Pulmonary artery endothelial cell (primary cell): ENCODE results near the gene GLRA1. TPM values are rescaled to one million over a fixed set of nuclear protein-coding genes. Genes with fewer than 3 reads are reported as not detected.
"Not testable (repeated sequence)": the region's sequence is repeated elsewhere in the genome, so short reads cannot be mapped to it uniquely, and the experiment has no call there.

ENCODE experiments used
- DNase-seq: peaks from one replicate; pipeline ENCODE4 v3.0.0-alpha.2; 2011; ENCODE audit warnings: low read depth, low spot score
- total RNA-seq: library from RNA; depleted of rRNA; stranded (reverse); fragments of >200 nt; gene quantifications from 2 replicates; pipeline ENCODE4 v1.2.3, GENCODE V29; 2014

The GLRA1 gene
- total RNA-seq, 1 donor from 2014 or later: not detected

DNA sequence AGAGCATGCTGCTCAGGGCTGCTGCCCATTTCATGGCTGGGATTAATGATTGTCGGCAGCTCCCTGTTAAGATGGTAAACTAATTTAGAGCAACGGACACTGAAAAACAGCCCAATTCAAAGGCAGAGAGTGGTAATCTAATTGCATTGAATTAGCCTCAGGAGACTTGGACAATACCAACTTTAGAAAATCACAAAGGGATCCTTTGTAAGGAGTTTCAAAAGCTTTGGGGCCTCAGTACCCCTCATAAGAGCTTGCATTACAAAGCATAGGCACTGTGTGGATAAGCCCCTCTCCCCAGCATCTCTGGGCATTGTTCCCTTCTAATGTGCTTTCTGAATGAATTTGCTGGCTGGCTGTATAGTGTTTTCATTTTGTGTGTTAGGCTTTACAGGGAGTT is 6.7 kb downstream of the GLRA1 start:
- DNase-seq: no peak

DNA sequence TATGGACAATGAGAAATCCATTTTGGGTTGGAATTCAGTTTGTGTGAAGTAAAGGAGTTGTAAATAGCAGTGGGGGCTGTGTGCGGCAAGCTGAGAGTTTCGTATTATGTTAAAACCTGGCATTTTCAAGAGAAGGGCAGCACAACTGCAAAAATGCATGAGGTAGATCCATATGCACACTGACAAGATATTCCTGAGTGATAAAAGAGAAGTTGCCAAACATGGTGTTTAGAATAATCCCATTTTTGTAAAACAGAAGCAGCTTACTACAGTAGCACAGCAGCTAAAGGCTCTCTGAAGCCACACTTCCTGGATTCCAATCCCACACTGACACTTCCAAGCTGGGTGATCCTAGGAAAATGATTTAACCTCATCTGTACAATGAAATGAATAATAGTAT is 11.2 kb downstream of the GLRA1 start:
- DNase-seq: no peak

DNA sequence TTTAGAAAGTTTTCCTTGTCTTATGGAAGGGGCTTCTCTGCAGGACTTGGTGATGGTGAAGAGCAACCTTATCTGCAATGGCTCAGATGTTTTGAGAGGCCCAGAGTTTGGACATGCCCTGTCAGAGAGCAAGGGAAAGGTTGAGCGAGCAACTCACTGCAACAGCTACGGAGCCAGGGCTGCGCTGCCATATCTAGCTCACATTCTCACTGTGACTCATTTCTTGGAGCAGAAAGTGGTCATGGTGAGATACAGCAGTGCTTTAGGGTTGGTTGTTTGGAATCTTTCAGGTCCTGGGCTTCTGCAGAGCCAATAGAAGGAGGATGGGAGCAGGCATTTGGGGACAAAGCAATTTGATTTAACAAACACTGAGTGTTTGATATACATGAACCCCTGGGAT is 12.3 kb downstream of the GLRA1 start:
- DNase-seq: no peak

DNA sequence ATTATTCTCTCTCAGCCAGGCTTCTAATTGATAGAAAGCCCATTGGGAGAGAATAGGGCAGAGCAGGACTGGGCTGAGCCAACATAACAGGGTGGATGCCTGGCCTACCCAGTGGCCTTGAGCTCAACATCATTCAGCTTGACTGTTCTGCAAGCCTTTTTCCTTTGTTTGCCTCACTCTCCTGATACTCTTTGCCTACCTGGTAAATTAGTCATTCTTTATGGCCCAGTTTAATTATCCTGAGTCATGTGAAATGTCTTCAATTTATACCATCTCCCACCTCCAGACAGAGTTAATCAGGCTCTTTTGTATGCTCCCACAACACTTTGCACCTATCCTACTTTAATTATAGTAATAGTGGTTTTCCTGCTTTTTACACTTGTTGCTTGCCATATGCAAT is 13.6 kb downstream of the GLRA1 start:
- DNase-seq: no peak

DNA sequence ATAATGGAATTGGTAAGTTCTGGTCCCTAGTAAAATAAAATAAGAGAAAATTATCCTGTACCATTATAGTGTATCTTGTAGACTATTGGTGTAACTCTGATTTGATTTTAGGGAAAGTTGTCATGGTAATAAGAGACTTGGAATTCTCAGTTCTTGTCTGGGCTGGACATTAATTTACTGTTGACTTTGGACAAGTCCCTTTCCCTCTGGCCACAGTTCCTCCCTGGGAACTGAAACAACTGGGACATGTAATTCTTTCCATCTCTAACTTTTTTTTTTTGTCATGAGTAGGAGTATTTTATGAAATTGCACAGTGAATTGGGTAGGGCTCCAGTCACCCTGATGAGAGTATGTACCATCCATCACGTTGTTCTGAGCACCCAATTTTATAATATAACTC is 15.0 kb downstream of the GLRA1 start:
- DNase-seq: no peak

DNA sequence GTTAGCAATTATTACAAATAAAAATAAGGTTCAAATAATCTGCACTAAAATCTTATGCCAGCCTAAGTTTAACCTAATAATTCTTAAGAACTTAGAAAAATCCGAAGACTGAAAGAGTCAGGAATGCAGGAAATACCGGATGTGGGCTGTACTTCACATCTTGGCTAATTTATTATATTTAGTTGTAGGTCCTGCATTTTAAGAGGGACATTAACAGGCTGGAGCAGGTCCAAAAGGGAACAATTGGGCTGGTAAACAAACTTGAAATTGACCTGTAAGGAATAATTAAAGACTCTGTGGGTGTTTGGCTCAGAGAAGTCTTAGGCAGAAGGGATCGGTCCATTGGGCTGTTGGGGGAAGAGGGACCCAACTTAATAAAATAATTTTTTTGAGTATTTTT is 18.4 kb downstream of the GLRA1 start:
- no peak for DNase-seq

DNA sequence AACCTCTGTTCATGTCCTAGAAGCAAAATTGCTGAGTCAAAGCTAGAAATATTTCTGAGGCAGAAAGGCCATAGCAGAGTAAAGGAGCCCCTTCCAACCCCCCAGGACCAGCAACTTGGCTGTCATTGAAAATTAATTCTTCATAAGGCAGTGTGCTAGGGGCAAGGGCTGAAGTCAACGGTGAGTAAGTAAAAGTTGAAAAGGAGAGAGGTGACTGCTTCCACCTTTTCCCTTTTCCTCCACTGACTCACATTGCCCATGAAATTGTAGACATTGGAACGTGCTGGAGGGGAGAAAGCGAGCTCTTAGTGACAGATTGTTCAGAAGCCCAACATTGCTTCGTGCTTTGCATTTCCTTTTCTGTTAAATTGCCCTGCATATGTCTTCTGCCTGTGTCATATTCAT is 19.1 kb downstream of the GLRA1 start:
- no peak for DNase-seq

DNA sequence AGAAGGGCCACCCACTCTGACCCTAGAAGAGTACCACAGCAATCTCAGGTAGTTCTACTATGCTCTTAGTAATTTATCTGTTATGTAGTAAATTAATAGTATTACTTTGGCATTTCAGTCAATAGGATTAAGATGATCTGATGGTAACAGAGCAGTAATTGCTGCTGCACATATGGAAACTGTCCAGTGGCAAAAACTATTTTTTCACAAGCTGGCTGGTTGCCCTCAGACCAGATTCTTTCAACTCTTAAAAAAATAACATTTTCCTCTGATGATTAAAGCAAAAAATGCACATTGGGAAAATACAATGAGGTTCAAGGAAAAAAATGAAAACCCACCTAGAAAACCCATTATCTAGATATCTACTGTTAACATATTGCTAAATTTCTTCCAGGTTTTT is 19.7 kb downstream of the GLRA1 start:
- DNase-seq: no peak

DNA sequence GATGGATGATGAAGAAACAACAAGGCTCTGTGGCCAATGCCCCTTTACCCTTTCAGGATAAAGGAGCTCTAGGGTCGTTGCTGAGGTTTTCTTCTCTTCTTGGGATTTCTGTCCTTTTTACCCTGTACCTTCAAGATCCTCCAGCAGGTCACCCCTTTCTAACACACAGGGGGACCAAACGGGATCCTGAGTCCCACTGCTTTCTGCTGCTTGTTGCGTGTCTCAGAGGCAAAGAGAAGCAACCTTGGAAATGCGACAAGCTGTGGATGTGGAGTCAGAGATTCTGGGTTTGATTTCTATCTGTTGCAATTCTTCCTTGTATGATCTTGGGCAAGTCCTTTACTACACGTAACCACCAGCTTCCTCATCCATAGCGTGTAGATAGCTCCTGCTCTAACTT is 20.5 kb downstream of the GLRA1 start:
- no peak for DNase-seq

DNA sequence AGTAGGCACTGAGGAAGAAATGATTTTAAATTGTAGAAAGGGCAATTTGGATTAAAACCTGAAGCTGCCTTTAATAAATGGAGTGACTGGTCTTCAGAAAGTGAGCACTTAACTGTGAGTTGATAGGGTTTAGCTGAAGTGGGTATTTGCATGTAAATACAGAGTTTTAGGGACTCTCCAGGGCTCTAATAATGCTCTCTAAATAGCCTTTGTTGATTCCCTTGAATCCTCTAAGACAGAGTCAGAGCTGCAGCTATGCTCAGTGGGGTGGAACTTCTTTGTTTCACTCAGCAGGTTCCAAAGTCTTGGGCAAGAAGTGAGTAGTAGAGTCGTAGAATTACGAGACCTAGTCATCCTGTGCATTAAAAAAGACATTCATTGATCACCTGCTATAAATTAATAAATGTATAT is 21.4 kb downstream of the GLRA1 start:
- no peak for DNase-seq

DNA sequence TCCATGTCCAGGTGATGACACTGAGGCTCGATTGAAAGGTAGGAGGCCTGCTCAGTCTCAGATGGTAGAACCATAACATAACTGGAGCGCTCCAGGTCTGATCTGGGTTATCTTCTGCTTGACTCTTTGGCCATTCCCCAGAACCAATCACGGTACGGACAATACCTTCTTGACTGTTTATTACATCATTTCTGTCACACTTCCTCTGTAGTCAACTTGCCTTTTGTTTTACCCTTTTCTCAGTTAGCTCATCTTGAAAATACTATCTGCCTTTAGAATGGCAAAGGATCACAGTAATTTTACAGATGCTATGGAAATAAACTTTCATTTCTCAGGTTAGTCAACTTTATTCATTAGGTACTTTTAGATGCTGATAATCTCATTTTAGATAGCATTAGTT is 22.4 kb downstream of the GLRA1 start:
- no peak for DNase-seq

DNA sequence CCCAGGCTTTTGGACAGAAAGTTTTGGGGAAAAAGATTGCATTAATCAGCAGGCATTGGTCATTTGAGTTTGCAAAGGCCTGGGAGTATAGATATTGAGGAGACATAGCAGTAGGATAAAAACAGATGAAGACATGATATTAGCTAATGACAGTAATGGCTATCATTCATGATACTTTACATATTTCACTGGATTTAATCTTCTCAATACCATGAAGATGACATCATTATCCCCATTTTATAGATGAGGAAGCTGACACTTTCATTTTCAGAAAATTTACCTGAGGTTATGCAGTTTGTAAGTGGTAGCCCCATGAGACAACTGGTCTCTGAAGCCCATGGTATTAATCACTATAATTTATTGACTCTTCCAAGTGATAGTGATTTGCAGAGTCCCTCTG is 23.0 kb downstream of the GLRA1 start:
- no peak for DNase-seq

DNA sequence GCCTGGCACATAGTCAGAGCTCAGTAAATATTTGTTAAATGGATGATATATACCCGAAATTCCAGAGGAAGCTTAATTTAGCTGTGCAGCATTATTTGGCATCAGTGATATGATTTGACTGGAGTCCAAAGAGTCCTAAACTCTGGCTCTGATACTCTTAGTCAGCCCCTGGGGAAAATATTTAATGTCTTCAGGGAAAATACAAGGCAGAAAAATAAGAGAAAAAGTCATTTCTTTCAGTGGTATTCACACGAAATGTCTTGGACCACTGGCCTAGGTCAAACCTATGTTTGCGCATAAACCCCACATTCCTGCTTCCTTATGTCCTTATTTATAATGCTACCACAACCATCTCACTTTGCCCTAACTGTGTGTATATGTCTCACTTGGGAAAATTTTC is 23.8 kb downstream of the GLRA1 start:
- DNase-seq: no peak

DNA sequence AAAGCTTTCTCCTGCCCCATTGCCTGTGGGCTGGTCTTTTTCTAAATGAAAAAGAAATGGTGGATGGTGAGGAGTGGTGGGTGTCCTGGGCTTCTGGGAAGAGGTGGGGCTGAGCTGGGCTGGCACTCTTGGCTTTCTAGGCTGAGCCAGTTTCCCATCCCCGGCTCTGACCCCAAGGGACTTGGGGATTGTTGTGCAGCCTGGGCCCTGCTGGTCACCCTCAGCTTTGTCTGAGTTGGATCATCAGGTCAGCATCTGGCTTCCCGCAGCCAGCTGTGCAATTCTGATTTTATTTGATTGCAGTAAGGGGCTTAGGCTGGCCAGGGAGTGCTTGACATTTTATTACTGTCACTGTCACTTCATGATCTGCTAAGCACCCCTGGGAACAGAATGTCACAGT is 25.3 kb downstream of the GLRA1 start:
- no peak for DNase-seq

DNA sequence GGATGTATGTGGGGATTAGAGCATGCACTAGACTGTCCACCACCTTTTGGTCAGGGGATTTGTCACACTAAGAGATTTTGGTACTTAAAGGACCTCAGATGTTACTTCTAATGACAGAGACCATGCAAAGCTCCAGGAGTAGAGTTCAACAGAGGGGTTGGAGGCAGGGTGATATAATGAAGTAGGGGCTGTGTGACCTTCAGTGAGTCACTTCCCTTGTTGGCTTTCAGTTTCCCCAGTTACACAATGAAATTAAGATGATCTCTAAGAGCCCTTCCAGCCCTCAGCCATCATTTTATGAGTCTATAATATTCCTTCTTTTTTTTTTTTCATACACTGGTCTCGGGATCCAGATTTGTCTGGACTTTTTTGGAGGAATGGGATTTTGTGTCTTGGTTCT is 26.8 kb downstream of the GLRA1 start:
- no peak for DNase-seq

DNA sequence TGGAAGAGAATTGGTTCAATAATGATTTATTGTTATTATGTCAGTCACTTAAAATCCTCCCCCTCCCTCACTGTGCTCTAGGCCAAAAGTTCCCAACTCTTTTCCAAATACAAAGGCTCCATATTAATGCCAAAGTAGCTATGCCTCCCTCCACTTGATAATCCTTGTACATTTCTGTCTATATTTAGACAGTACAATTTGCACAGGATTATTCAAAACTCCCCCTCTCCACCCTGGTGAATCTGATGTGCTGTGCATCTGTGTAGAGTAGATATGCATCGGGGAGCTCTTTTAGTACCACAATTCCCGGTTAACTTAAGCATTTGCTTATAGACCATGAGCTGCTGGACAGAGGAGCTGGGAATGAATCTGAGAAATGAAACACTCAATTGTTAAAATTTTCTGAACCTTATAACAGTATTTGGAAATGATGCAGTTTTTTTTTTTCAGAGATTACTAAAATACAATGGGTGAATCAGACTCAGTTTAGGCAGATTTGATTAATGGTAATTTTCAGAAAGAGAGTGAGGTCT is 27.6 kb downstream of the GLRA1 start:
- no peak for DNase-seq

DNA sequence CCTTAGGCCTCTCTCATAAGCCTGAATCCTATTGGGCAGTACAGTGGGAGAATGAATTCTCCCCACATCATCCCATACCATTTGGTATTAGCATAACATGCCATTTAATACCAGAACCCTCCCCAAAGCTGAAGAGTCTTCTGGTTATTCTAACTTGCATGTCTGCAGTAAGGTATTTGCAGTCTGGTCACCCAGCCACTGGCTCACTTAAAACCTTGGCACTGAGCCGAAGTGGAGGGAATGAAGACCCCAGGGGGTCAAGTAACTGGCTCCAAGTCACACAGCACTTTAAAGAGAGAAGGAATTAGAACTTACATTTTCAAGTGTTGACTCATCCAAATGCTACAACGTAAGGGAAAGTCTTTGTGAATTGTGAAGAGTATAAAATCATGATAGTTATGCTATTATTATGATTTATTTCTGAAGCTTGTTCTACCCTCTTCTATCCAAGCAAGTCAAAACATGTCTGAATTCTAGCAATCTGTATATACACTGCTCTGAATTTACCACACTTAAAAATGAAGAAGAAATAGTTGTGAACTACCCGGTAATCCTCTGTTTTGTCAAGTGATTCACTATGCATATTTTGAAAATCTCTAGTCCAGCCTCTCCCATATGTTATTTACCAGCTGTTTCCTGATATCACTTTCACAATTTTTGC is 28.5 kb downstream of the GLRA1 start:
- DNase-seq: no peak

DNA sequence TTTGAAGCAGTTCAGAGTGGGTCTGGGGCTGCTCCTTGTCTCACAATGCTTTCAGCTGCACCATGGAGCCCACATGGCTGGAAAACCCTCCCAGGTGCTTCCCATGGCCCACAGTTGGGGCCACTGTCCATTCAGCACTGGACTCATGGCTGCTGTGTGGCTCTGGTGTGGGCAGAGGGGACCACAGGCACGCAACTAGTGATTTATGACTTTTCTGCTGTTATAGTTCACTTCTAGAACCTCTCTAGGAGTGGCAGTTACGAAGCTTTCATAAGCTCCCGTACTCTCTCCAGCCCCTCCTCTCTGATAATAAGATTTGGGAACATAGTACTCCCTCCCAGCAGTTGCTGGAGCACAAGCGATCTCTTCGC is 29.0 kb downstream of the GLRA1 start:
- no peak for DNase-seq

DNA sequence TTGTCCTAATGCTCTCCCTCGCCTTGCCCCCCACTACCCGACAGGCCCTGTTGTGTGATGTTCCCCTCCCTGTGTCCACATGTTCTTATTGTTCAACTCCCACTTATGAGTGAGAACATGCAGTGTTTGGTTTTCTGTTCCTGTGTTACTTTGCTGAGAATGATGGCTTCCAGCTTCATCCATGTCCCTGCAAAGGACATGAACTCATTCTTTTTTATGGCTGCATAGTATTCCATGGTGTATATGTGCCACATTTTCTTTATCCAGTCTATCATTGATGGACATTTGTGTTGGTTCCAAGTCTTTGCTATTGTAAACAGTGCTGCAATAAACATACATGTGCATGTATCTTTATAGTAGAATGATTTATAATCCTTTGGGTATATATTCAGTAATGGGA is 31.2 kb downstream of the GLRA1 start:
- DNase-seq: not testable (repeated sequence)

DNA sequence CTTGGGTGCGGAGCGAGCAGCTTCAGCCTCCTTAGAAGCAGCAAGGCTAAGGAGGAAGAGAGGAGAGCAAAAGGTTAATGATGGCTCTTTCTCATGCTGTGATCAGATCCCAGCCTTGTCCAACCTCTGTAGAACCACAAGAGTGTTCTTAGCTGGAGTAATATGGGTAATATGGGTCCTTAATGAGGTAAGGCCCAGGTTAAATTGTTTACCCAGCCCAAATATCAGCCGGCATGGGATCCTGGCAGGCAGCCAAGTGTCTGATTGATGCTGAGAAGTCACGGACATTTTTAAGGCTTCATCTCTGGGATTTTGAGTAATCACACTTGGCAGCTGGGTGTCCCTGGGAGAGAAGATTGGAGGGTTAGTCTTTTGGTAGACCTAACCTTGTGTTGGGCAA is 32.3 kb downstream of the GLRA1 start:
- DNase-seq: no peak

DNA sequence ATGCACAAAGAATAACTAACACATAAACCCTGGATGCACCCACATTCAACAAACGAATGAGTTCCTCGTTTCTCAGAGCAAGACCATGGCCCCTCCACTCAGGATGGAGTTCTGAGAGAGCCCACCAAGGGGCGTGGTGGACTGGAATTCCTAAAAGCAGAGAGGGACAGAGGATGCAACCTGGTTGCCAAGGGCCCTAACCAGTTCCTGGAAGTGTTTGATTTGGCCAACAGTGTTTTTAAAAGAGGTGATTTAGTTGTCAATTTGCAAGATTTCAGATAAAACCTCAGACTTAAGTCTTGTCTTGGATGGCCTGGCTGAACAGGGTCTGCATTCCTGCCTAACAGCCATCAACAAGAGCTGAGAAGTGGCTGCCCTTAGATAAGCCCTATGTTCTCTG is 34.4 kb downstream of the GLRA1 start:
- DNase-seq: no peak

DNA sequence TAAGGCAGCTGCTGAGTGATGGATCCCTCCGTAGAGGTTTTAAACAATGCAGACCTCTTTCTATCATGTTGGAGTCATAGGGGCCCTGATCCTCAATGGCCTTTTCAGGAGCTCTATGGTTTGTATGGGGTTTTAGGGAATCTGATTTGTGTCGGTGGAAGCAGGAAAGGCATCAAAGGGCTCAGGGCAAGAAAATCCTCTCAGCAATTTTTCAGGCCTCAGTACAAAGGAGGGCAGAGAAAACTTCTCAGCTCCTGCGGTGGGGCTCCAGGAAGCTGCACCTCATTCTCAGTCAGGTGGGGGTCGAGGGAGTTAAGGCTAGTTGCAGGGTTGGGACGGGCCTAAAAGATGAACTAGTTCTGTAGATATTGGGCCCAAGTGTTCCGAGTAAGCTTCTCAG is 35.0 kb downstream of the GLRA1 start:
- DNase-seq: no peak

DNA sequence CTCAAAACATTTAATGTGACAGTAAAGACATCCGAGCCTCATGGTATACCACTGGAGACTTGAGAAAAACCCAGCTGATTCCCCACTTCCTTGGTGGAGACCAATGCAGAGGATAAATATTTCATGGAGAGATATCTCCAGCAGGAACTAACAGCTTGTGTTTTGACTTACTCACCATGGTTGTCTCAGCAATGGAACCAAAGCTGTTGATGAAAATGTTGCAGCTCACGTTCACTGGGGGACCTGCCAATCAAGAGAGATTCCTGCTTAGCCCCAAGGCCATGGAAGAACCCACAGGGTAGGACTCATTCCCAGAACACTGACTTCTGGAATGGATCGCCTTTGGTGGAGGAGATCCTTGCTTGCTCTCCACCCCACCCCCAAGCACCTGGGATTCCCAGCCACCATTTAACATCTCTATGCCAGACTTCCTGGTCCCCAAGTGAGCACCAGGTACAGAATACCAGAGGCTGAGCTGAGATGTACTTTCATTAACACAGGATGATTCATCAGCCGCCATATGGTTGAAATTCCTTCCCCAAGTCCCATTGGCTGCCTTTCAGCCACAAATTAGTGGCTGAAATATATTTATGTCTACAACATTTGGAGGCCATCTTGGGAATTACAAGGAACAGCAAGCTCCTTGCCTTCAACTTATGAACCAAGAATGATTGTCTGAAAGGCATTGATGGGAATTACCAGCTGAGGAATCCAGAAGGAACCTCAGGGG is 37.9 kb downstream of the GLRA1 start:
- no peak for DNase-seq
